WI38 (cell line): ENCODE measurements around the gene CSNK1G3.
"Not testable (repeated sequence)": the region's sequence is repeated elsewhere in the genome, so short reads cannot be mapped to it uniquely, and the experiment has no call there.

Experiments
- H3K4me3 ChIP-seq: 2 replicates; pipeline ENCODE4 v1.5.1; 2011; ENCODE audit warnings: low read depth, mild to moderate bottlenecking, control low read depth, low read length
- TF ChIP-seq, protein P1 (sequence below): IDR thresholded peaks from 2 replicates; pipeline ENCODE4 v1.5.1; 2012; ENCODE audit warnings: low read depth, mild to moderate bottlenecking, control low read depth, low read length

Gene CSNK1G3

DNA sequence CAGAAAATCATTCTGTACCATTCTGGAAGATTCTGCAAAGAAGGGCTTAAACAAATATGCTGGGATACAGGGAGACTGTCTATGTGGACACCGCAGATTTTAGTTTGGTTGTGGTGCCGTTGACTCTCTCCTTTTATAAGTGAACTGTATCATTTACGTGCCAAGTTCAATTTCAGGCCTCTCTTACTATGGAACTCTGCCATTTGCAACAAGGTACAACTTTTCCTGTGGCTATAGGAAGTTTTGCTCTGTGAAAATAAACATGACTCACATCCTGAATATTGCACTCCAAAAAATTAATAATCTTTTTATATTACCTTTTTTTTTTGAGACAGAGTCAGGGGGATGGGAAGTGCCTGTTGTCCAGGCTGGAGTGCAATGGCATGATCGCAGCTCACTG is 29.7 kb upstream of the CSNK1G3 start:
- TF ChIP-seq, protein P1, sequence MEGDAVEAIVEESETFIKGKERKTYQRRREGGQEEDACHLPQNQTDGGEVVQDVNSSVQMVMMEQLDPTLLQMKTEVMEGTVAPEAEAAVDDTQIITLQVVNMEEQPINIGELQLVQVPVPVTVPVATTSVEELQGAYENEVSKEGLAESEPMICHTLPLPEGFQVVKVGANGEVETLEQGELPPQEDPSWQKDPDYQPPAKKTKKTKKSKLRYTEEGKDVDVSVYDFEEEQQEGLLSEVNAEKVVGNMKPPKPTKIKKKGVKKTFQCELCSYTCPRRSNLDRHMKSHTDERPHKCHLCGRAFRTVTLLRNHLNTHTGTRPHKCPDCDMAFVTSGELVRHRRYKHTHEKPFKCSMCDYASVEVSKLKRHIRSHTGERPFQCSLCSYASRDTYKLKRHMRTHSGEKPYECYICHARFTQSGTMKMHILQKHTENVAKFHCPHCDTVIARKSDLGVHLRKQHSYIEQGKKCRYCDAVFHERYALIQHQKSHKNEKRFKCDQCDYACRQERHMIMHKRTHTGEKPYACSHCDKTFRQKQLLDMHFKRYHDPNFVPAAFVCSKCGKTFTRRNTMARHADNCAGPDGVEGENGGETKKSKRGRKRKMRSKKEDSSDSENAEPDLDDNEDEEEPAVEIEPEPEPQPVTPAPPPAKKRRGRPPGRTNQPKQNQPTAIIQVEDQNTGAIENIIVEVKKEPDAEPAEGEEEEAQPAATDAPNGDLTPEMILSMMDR, result no peak
- H3K4me3 ChIP-seq, result no peak overlapping the region

DNA sequence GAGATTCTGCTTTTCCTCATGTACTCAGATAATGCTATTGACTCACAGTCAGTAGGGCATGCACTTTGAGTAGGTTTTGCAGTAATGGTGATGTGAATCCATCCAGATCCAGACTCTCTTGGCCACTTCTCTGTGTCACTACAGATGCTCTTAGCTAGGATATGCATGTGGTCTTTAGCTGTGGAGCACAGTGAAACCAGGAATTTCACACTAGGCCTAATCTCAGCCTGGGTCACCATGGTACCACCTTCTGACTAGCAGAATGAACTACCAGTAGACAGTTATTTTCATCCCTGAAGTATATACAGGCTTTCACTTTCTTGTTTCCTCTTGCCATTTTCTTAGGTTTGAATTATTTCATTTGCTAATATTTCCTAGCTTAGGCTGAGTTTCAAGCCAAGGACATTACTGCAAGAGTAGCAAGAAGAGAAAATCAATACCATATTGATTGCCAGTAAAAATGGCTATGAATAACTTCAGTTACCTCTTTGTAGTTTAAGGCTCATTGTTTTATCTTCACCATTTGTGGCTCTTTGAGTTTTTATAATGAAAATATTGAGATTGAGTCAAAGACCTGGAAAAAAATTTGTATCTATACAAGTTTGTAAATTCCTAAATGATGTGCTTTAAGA is 28.4 kb upstream of the CSNK1G3 start:
- H3K4me3 ChIP-seq, result no peak overlapping the region
- TF ChIP-seq, protein P1, result no peak

DNA sequence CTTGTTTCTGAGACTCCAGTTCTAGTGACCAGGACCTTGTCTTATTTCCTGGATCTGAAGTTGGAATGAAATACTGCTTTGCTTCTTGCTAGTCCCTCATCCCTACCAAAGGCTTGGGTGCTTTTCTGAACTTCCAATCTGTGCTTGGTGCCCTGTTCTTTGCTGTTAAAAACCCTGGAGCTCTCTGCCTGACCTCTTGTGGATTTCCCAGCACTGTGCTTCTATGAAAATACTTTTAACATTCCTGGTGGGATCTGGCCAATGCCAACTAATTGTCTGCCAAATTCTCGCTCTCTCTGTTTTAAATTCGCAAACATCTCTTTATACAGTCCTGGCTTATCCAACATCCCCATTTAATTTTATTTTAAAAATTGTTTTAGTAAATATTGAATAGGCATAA is 26.7 kb upstream of the CSNK1G3 start:
- TF ChIP-seq, protein P1, result no peak
- H3K4me3 ChIP-seq, result no peak overlapping the region

DNA sequence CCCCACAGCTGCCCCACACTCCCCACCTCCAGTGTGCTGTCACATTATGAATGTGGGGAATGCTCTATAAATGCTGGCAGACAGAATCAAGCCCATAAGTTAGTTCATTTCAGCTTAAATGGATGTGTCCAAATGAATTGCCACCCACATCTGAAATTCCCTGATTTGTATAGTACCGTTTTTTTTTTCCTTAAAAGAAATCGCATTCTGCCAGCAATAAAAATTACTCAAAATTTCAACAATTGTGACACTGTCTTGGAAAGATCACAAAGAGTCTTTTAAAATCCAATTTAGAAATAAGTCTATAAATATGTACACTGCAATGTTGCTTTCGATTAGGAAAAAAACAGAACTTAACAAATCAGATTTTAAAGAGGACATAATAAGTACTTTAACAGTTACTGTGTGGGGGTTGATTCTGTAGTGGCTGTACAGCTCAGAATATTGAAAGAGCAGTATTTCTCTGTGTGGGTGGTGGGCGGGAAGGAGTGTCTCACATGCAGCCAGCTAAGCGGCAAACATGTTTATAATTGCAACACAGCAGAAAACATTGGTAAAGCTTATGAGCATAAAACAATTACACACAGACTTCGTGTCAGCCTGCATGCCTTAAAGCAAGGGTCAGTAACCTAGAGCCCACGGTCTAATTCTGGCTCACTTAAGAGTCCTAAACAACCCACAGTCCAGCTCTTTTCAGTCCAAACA is 24.9 kb upstream of the CSNK1G3 start:
- TF ChIP-seq, protein P1, result no peak
- H3K4me3 ChIP-seq, result no peak overlapping the region

DNA sequence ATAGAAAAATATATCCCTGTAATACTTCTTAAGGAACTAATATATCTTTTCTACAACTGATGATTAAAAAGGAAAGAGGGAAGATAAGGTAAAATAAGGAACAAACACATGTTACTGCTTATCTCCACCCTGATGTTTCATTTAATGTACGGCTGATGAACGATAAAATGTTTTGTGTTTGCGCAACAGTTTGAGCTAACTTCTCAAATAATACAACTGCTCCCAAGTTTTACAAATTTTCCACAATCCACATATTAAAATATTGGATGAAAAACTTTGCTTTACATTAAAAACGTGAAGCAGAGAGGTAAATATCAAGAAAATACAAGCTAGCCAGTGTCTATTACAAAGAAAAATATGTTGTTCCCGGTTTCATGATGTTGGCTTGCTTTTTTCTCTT is 21.0 kb upstream of the CSNK1G3 start:
- no peak overlapping the region for H3K4me3 ChIP-seq
- TF ChIP-seq, protein P1, result no peak

DNA sequence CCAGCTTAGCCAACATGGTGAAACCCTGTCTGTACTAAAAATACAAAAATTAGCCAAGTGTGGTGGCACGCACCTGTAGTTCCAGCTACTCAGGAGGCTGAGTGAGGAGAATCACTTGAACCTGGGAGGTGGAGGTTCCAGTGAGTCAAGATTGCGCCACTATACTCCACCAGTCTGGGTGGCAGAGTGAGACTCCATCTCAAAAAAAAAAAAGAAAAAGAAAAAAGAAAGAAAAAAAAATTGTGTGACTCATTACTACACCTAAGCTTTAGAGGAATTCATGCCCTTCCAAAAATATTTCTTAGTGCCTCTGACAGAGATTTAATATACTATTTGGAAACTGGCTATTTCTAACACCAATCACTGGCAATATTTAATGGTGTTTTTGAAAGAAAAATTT is 16.8 kb upstream of the CSNK1G3 start:
- not testable (repeated sequence) for H3K4me3 ChIP-seq

DNA sequence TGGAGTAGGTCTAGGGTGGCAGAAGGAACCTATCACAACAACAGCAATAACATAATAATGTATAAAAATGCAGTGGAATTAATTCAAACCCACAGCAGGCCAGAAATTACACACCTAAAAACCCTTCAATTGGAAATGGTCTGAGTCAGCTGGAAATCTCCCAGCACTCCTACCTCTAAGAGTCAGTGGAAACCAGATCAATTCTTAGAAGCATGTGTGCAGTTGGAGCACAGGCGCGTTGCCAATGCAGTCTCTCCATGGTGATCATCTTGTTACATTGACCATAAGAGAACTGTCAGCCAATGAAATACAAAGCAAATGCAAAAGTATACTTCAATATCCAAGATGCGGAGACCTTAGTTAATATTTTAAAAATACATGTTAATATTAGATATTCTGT is 15.1 kb upstream of the CSNK1G3 start:
- H3K4me3 ChIP-seq, result no peak overlapping the region
- TF ChIP-seq, protein P1, result no peak
